Activated B cell treated with CpG ODN at 0.5 μM for 24 hours (primary cell): ENCODE measurements around the gene BLOC1S3. TPM values are rescaled to one million over a fixed set of nuclear protein-coding genes. Genes with fewer than 3 reads are reported as not detected.

Source experiments
- ATAC-seq: fragments of 200-7000 bp; cut with Tn5 transposase; one replicate; pipeline ENCODE4 v1.10.0; 2021; ENCODE audit warnings: low read depth, mild to moderate bottlenecking, moderate library complexity
- CTCF ChIA-PET: fragments of 350-600 bp; sonication (Branson Sonifier 250); formaldehyde crosslinking; loops from one replicate; lab custom pipeline; 2021; ENCODE audit warnings: antibody characterized with exemption; lab: Charles Lee
- POLR2A ChIA-PET: fragments of 350-600 bp; sonication (Branson Sonifier 250); formaldehyde crosslinking; loops from one replicate; lab custom pipeline; 2021; ENCODE audit warnings: antibody characterized with exemption; lab: Charles Lee
- DNase-seq: peaks from one replicate; pipeline ENCODE4 v3.0.0; 2022
- H3K27ac Mint-ChIP-seq: one replicate; pipeline ENCODE4 v1.8.0; 2020; ENCODE audit warnings: mixed read lengths
- H3K27me3 Mint-ChIP-seq: one replicate; pipeline ENCODE4 v1.8.0; 2021; ENCODE audit warnings: mixed read lengths
- H3K36me3 Mint-ChIP-seq: one replicate; pipeline ENCODE4 v1.8.0; 2021; ENCODE audit warnings: low read depth, mixed read lengths
- H3K4me1 Mint-ChIP-seq: one replicate; pipeline ENCODE4 v1.8.0; 2021; ENCODE audit warnings: mixed read lengths
- H3K4me3 Mint-ChIP-seq: one replicate; pipeline ENCODE4 v1.8.0; 2020; ENCODE audit warnings: mild to moderate bottlenecking, mixed read lengths
- H3K9me3 Mint-ChIP-seq: one replicate; pipeline ENCODE4 v1.8.0; 2020; ENCODE audit warnings: mixed read lengths
- intact Hi-C: fragments of 100-400 bp; cut with micrococcal nuclease; formaldehyde crosslinking; loops from one replicate; pipeline ENCODE4 v1.15.1; 2024
- total RNA-seq: library from RNA; stranded (reverse); gene quantifications from 2 replicates; pipeline ENCODE4 v1.2.3, GENCODE V29; 2022
- TF ChIP-seq, protein P1 (sequence below): fragments of 200-600 bp; IDR thresholded peaks from one replicate; pipeline ENCODE4 v1.8.0; 2022; ENCODE audit warnings: antibody characterized with exemption, mild to moderate bottlenecking

Gene BLOC1S3
- total RNA-seq, 1 donor from 2014 or later, result 16.5 TPM

- H3K36me3 Mint-ChIP-seq, result peaks cover 4% of the 10 kb centered on the region
Observed at GRCh38 chr19:45164577-45165335, 13.8 kb upstream of the BLOC1S3 start.

DNA sequence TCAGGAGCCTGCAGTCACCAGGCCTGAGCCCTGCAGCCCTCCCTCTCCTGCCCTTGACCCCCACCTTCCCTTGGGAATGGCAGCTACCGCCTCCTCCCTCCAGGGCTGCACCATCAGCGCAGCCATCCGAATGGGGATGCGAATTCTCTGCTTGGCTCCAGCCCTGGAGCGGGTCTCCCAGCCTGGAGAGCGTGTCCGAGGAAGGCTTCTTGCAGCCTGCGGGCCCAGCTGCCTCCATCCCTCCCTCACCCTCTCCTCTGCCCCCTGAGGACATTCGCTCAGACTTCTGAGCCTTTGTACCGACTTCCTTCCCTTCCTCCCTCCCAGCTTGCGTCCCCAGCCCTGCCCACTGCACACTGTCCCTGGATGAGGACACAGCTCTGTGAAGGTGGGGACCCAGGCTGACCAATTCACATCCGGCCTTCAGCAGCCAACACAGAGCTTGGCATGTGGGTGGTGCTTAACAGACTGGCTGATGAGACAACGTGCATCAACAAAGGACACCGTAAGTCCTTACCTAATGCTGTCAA is 11.8 kb upstream of the BLOC1S3 start:
- no peak for ATAC-seq
- ChIA-PET POLR2A (interaction anchor here (1.0 kb wide), 1 partner anchor 159 kb away, joined by 20 read pairs; no protein-coding TSS in a partner anchor), CTCF (interaction anchor here (1.4 kb wide), 1 partner anchor 12 kb away, joined by 3 read pairs; the partner anchor contains the start of gene BLOC1S3)
- no peak for DNase-seq
- H3K27ac Mint-ChIP-seq, result no peak overlapping the region
- no peaks in the 10 kb centered on the region for H3K27me3 Mint-ChIP-seq
- peaks cover 25% of the 10 kb centered on the region for H3K4me1 Mint-ChIP-seq
- TF ChIP-seq, protein P1, sequence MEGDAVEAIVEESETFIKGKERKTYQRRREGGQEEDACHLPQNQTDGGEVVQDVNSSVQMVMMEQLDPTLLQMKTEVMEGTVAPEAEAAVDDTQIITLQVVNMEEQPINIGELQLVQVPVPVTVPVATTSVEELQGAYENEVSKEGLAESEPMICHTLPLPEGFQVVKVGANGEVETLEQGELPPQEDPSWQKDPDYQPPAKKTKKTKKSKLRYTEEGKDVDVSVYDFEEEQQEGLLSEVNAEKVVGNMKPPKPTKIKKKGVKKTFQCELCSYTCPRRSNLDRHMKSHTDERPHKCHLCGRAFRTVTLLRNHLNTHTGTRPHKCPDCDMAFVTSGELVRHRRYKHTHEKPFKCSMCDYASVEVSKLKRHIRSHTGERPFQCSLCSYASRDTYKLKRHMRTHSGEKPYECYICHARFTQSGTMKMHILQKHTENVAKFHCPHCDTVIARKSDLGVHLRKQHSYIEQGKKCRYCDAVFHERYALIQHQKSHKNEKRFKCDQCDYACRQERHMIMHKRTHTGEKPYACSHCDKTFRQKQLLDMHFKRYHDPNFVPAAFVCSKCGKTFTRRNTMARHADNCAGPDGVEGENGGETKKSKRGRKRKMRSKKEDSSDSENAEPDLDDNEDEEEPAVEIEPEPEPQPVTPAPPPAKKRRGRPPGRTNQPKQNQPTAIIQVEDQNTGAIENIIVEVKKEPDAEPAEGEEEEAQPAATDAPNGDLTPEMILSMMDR, result no peak
- no peaks in the 10 kb centered on the region for H3K9me3 Mint-ChIP-seq
- intact Hi-C loops, result no loop called here
- H3K4me3 Mint-ChIP-seq, result no peak overlapping the region
- peaks cover 4% of the 10 kb centered on the region for H3K36me3 Mint-ChIP-seq

More at GRCh38 chr19:45164577-45165335, 13.8 kb upstream of the BLOC1S3 start:
- Mint-ChIP-seq H3K27me3 (peaks cover 8% of the 10 kb centered on the region), H3K4me3 (peak overlapping the region; percentile 24), H3K4me1 (peaks cover 17% of the 10 kb centered on the region), H3K27ac (no peak overlapping the region), H3K9me3 (no peaks in the 10 kb centered on the region)
- ChIA-PET CTCF (interaction anchor here (0.9 to 1.2 kb wide), 2 partner anchors 13 to 72 kb away, joined by 3 read pairs; partner anchors contain the start of gene TRAPPC6A), POLR2A (interaction anchor here (0.6 to 2.2 kb wide), 8 partner anchors 12 to 412 kb away, joined by 3 to 20 read pairs (median 4); partner anchors contain the start of genes BLOC1S3, PPP1R37 and TRAPPC6A)
- peak; percentile 49 for DNase-seq
- TF ChIP-seq, protein P1, result no peak
- intact Hi-C loops, result loop anchor here (2.0 kb wide), 1 partner anchor 14 kb away; the partner anchor contains the start of genes BLOC1S3 and TRAPPC6A
- peak; percentile 85 for ATAC-seq

DNA sequence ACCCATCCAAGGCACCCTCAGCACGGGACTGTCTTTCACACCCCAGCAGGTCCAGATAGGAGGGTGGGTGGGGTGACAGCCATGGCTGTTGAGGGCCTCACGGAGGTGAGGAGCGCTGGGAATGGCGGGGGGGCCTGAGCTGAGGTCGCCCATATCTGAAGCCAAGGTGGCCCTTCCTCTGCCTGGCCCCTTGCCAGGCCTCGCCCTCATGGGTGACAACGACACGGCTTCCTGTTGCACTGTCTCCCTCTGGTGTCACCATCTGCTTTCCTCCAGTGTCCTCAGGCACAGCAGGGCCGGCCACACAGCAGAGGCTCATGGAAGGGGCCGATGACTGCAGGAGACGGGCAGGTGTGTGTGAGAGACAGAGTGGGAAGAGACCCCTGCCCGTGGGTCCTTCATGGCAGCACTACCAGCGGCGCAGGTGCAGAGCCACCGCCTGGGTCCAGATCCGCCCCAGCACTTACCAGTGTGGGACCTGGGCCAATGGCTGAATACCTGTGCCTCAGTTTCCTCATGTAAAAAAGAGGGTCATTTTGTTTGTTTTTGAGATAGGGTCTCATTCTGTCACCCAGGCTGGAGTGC is 9.7 kb upstream of the BLOC1S3 start:
- H3K9me3 Mint-ChIP-seq, result no peaks in the 10 kb centered on the region

GRCh38 chr19:45169602-45170001 is 9.0 kb upstream of the BLOC1S3 start:
- H3K27ac Mint-ChIP-seq, result no peak overlapping the region
- intact Hi-C loops, result no loop called here
- peaks cover 4% of the 10 kb centered on the region for H3K36me3 Mint-ChIP-seq
- peaks cover 30% of the 10 kb centered on the region for H3K4me1 Mint-ChIP-seq
- DNase-seq (no peak), ATAC-seq (no peak)
- POLR2A ChIA-PET, result no interaction called here
- no peaks in the 10 kb centered on the region for H3K27me3 Mint-ChIP-seq
- H3K9me3 Mint-ChIP-seq, result no peaks in the 10 kb centered on the region
- CTCF ChIA-PET, result no interaction called here
- H3K4me3 Mint-ChIP-seq, result no peak overlapping the region
- TF ChIP-seq, protein P1, result no peak

More for the DNA sequence above, 9.7 kb upstream of the BLOC1S3 start:
- DNase-seq (no peak), ATAC-seq (no peak)
- CTCF ChIA-PET, result no interaction called here
- H3K4me3 Mint-ChIP-seq, result no peak overlapping the region
- peaks cover 4% of the 10 kb centered on the region for H3K36me3 Mint-ChIP-seq
- POLR2A ChIA-PET, result no interaction called here
- H3K27me3 Mint-ChIP-seq, result no peaks in the 10 kb centered on the region
- H3K4me1 Mint-ChIP-seq, result peaks cover 34% of the 10 kb centered on the region
- no peak overlapping the region for H3K27ac Mint-ChIP-seq
- intact Hi-C loops, result no loop called here
- TF ChIP-seq, protein P1, result no peak
